ENCODE results near the gene HINT3. TPM values are rescaled to one million over a fixed set of nuclear protein-coding genes. Genes with fewer than 3 reads are reported as not detected.

HINT3 gene
- total and polyA plus RNA-seq, 2 donors (not counting 3 experiments of a cell fraction or from before 2014, with no cell fraction given), result 1.8 to 8.4 TPM

GRCh38 chr6:125952764-125953501 lies 3.6 kb upstream of the HINT3 start:
- CTCF ChIA-PET, result interaction anchor here (1.0 to 8.4 kb wide), 14 partner anchors 9 to 172 kb away, joined by 4 to 123 read pairs (median 8); partner anchors contain the start of gene NCOA7
- POLR2A ChIA-PET, result interaction anchor here (2.8 kb wide), 1 partner anchor 162 kb away, joined by 8 read pairs; the partner anchor contains the start of gene NCOA7

More at GRCh38 chr6:125952764-125953501, 3.6 kb upstream of the HINT3 start:
- Histone ChIP-seq H3K9me1 (replicated peaks; ENCODE audit: control insufficient read depth, extremely low read depth, insufficient read depth, low read length) (no peaks in the 10 kb centered on the region), H4K20me1 (replicated peaks; ENCODE audit: control insufficient read depth, extremely low read depth, insufficient read depth, low read length) (no peaks in the 10 kb centered on the region), H2AFZ (ENCODE audit: low read depth, low read length) (no peak overlapping the region), H3K79me2 (ENCODE audit: control insufficient read depth, insufficient read depth, low read length) (no peaks in the 10 kb centered on the region), H3K9me3 (replicated peaks; ENCODE audit: control insufficient read depth, insufficient read depth, low read length) (no peaks in the 10 kb centered on the region), H3K27ac (ENCODE audit: insufficient read depth, low read depth, low read length) (no peak overlapping the region), H3K9ac (replicated peaks; ENCODE audit: extremely low read depth, insufficient read depth, low read length) (no peak overlapping the region), H3K4me1 (ENCODE audit: control insufficient read depth, extremely low read depth, insufficient read depth, low read length) (peaks cover 12% of the 10 kb centered on the region), H3K4me3 (replicated peaks in 1 of 3; ENCODE audit: insufficient read depth in 1 of 3, low read depth in 1 of 3, low read length in 3 of 3) (no peak overlapping the region), H3K27me3 (ENCODE audit: control insufficient read depth in 2 of 2, insufficient read depth in 2 of 2, low read length in 2 of 2) (no peaks in the 10 kb centered on the region), H3K36me3 (ENCODE audit: control insufficient read depth in 2 of 2, extremely low read depth in 1 of 2, insufficient read depth in 2 of 2, low read length in 2 of 2) (no peaks in the 10 kb centered on the region), H3K4me2 (ENCODE audit: insufficient read depth, low read length) (no peak overlapping the region)
- dilution Hi-C loops (cut with MboI; ENCODE audit: extremely low pct_ligation_motif_present, low sequenced_read_pairs), result no loop called here
- peak; percentile 44 for FAIRE-seq
- peak; percentile 59 for DNase-seq (ENCODE audit: low read depth, low spot score)
- intact Hi-C loops (cut with micrococcal nuclease), result no loop called here
- TF ChIP-seq CTCF (IDR thresholded peaks at IDR 0.05; ENCODE audit: extremely low read depth in 1 of 2, insufficient read depth in 1 of 2, low read depth in 1 of 2, low read length in 2 of 2) (peak in 1 of 2 donors; percentile 67), FOS (IDR thresholded peaks at IDR 0.05; ENCODE audit: borderline replicate concordance, insufficient read depth, low read length) (no peak), MYC (IDR thresholded peaks at IDR 0.05; ENCODE audit: low read depth, low read length) (no peak)
- BruUV-seq (replicated peaks), result no TSS peak

Measured in endothelial cell of umbilical vein (primary cell).